Endothelial cell of umbilical vein (primary cell): ENCODE measurements around the gene PLK1. TPM values are rescaled to one million over a fixed set of nuclear protein-coding genes. Genes with fewer than 3 reads are reported as not detected.

Experiments
- BruUV-seq: library from RNA; stranded (reverse); fragments of 400-500 nt; replicated peaks from 2 replicates; lab custom pipeline; 2021; lab: Mats Ljungman, UMichigan
- CTCF ChIA-PET: fragments of 300-600, 350-600 bp; sonication (Branson Sonifier 250); formaldehyde crosslinking; loops from one replicate; lab custom pipeline; 2021; ENCODE audit warnings: antibody characterized with exemption, inconsistent platforms; lab: Charles Lee
- POLR2A ChIA-PET: fragments of 300-600, 350-600 bp; sonication (Branson Sonifier 250); formaldehyde crosslinking; loops from one replicate; lab custom pipeline; 2021; ENCODE audit warnings: antibody characterized with exemption, inconsistent platforms; lab: Charles Lee
- DNase-seq: peaks from one replicate; pipeline ENCODE4 v3.0.0-alpha.2; 2011; ENCODE audit warnings: low read depth, low spot score
- FAIRE-seq: peaks from 2 replicates; lab custom pipeline; 2011; peaks lifted over from hg19 to GRCh38; lab: Jason Lieb, UNC
- H2AFZ ChIP-seq: 2 replicates; pipeline ENCODE4 v1.6.0; 2012; ENCODE audit warnings: low read depth, low read length, control low read depth, inconsistent platforms
- H3K27ac ChIP-seq: 2 replicates; pipeline ENCODE4 v1.5.1; 2011; ENCODE audit warnings: low read depth, mild to moderate bottlenecking, control low read depth, low read length, moderate library complexity; ENCODE audit not compliant: insufficient read depth
- H3K27me3 ChIP-seq, 2 experiments: 2 replicates each; pipeline versions ENCODE4 v1.6.0 to v1.6.1; 2011; ENCODE audit warnings: low read length in 2 of 2, mixed read lengths in 1 of 2; ENCODE audit not compliant: control insufficient read depth in 2 of 2, insufficient read depth in 2 of 2
- H3K36me3 ChIP-seq, 2 experiments: 2 replicates in 1 of 2; 3 replicates in 1 of 2; pipeline ENCODE4 v1.5.1; 2011; ENCODE audit warnings: low read length in 2 of 2, mild to moderate bottlenecking in 1 of 2, moderate library complexity in 1 of 2; ENCODE audit not compliant: control insufficient read depth in 2 of 2, insufficient read depth in 2 of 2; ENCODE audit errors: extremely low read depth in 1 of 2
- H3K4me1 ChIP-seq: 3 replicates; pipeline ENCODE4 v1.5.1; 2011; ENCODE audit warnings: mild to moderate bottlenecking, low read length; ENCODE audit not compliant: control insufficient read depth, insufficient read depth; ENCODE audit errors: extremely low read depth
- H3K4me2 ChIP-seq: 2 replicates; pipeline ENCODE4 v1.6.1; 2011; ENCODE audit warnings: low read length, control low read depth, mixed read lengths; ENCODE audit not compliant: insufficient read depth
- H3K4me3 ChIP-seq, 3 experiments: fragments of 200-600 bp in 1 of 3; sonication (generic), shearing (Covaris generic) in 1 of 3; replicated peaks in 1 of 3; 2 replicates each; pipeline ENCODE4 v1.5.1; 2011 to 2016; ENCODE audit warnings: control low read depth in 3 of 3, low read length in 3 of 3, mild to moderate bottlenecking in 2 of 3, inconsistent platforms in 1 of 3, low read depth in 1 of 3, moderate library complexity in 1 of 3; ENCODE audit not compliant: insufficient read depth in 1 of 3
- H3K79me2 ChIP-seq: 2 replicates; pipeline ENCODE4 v1.6.0; 2012; ENCODE audit warnings: low read length, inconsistent platforms; ENCODE audit not compliant: control insufficient read depth, insufficient read depth
- H3K9ac ChIP-seq: replicated peaks from 2 replicates; pipeline ENCODE3; 2011; ENCODE audit warnings: low read length, control low read depth; ENCODE audit not compliant: insufficient read depth; ENCODE audit errors: extremely low read depth
- H3K9me1 ChIP-seq: replicated peaks from 3 replicates; pipeline ENCODE4 v1.6.0; 2011; ENCODE audit warnings: mild to moderate bottlenecking, low read length; ENCODE audit not compliant: control insufficient read depth, insufficient read depth; ENCODE audit errors: extremely low read depth
- H3K9me3 ChIP-seq: replicated peaks from 2 replicates; pipeline ENCODE4 v1.5.1; 2012; ENCODE audit warnings: low read length, inconsistent platforms; ENCODE audit not compliant: control insufficient read depth, insufficient read depth
- H4K20me1 ChIP-seq: replicated peaks from 2 replicates; pipeline ENCODE3; 2011; ENCODE audit warnings: mild to moderate bottlenecking, low read length; ENCODE audit not compliant: control insufficient read depth, insufficient read depth; ENCODE audit errors: extremely low read depth
- EZH2 ChIP-seq: IDR thresholded peaks from 2 replicates; pipeline ENCODE4 v1.6.1; 2012; ENCODE audit warnings: borderline replicate concordance, low read depth, mild to moderate bottlenecking, moderate library complexity, low read length, inconsistent platforms; ENCODE audit not compliant: severe bottlenecking
- FOS ChIP-seq: IDR thresholded peaks from 2 replicates; pipeline ENCODE4 v1.6.1; 2011; ENCODE audit warnings: mild to moderate bottlenecking, low read length, moderate library complexity, borderline replicate concordance; ENCODE audit not compliant: insufficient read depth
- MYC ChIP-seq: IDR thresholded peaks from one replicate; pipeline ENCODE4 v1.6.1; 2011; ENCODE audit warnings: mild to moderate bottlenecking, low read depth, low read length
- POLR2A ChIP-seq: IDR thresholded peaks from 2 replicates; pipeline ENCODE4 v1.6.1; 2012; ENCODE audit warnings: low read depth, mild to moderate bottlenecking, control low read depth, low read length
- POLR2AphosphoS5 ChIP-seq: IDR thresholded peaks from 2 replicates; pipeline ENCODE4 v1.6.1; 2012; ENCODE audit warnings: low read depth, mild to moderate bottlenecking, control low read depth, low read length, moderate library complexity; ENCODE audit not compliant: insufficient read depth
- dilution Hi-C: fragments of 300-500 bp; cut with MboI; formaldehyde crosslinking; loops from one replicate; pipeline ENCODE4 v1.15.0; 2019; ENCODE audit warnings: low sequenced_read_pairs; ENCODE audit not compliant: extremely low pct_ligation_motif_present
- intact Hi-C: fragments of 100-400 bp; cut with micrococcal nuclease; formaldehyde crosslinking; loops from one replicate; pipeline ENCODE4 v1.10.0; 2022
- polyA plus RNA-seq, 4 experiments: library from polyadenylated mRNA; depleted of rRNA in 3 of 4; stranded (reverse) in 3 of 4; unstranded in 1 of 4; fragments of >200 nt; gene quantifications; 2 replicates each; pipeline versions ENCODE4 v1.2.1 to v1.2.3, GENCODE V29; 2011 to 2012; ENCODE audit warnings: missing spikeins in 1 of 4
- total RNA-seq: library from RNA; stranded (reverse); gene quantifications from 2 replicates; pipeline ENCODE4 v1.2.3, GENCODE V29; 2021
- TF ChIP-seq, protein P1 (sequence below), 2 donors: IDR thresholded peaks; 1 replicate in 1 of 2; 2 replicates in 1 of 2; pipeline ENCODE4 v1.5.1; 2011; ENCODE audit warnings: low read length in 2 of 2, mild to moderate bottlenecking in 2 of 2, moderate library complexity in 2 of 2, control low read depth in 1 of 2, inconsistent platforms in 1 of 2, low read depth in 1 of 2; ENCODE audit not compliant: insufficient read depth in 1 of 2; ENCODE audit errors: extremely low read depth in 1 of 2

Gene PLK1
- total and polyA plus RNA-seq, 2 donors (not counting 3 experiments of a cell fraction or from before 2014, with no cell fraction given) = 94.9 to 109 TPM

- Histone ChIP-seq H3K4me2 (no peak overlapping the region), H3K79me2 (no peaks in the 10 kb centered on the region), H3K4me1 (no peaks in the 10 kb centered on the region), H3K9me1 (no peaks in the 10 kb centered on the region), H4K20me1 (no peaks in the 10 kb centered on the region), H3K36me3 (no peaks in the 10 kb centered on the region), H2AFZ (no peak overlapping the region), H3K4me3 (no peak overlapping the region), H3K27me3 (no peaks in the 10 kb centered on the region), H3K27ac (no peak overlapping the region), H3K9me3 (no peaks in the 10 kb centered on the region), H3K9ac (no peak overlapping the region)
- TF ChIP-seq, protein P1, sequence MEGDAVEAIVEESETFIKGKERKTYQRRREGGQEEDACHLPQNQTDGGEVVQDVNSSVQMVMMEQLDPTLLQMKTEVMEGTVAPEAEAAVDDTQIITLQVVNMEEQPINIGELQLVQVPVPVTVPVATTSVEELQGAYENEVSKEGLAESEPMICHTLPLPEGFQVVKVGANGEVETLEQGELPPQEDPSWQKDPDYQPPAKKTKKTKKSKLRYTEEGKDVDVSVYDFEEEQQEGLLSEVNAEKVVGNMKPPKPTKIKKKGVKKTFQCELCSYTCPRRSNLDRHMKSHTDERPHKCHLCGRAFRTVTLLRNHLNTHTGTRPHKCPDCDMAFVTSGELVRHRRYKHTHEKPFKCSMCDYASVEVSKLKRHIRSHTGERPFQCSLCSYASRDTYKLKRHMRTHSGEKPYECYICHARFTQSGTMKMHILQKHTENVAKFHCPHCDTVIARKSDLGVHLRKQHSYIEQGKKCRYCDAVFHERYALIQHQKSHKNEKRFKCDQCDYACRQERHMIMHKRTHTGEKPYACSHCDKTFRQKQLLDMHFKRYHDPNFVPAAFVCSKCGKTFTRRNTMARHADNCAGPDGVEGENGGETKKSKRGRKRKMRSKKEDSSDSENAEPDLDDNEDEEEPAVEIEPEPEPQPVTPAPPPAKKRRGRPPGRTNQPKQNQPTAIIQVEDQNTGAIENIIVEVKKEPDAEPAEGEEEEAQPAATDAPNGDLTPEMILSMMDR (IDR thresholded peaks at IDR 0.05; ENCODE audit: extremely low read depth in 1 of 2, insufficient read depth in 1 of 2, low read depth in 1 of 2, low read length in 2 of 2) = no peak
- no peak for TF ChIP-seq EZH2
- no peak for TF ChIP-seq FOS
- no peak for TF ChIP-seq MYC
- TF ChIP-seq POLR2AphosphoS5 = no peak
- no peak for TF ChIP-seq POLR2A
- POLR2A ChIA-PET = no interaction called here
- intact Hi-C loops = no loop called here
- dilution Hi-C loops = no loop called here
- FAIRE-seq (no peak), DNase-seq (no peak)
- CTCF ChIA-PET = interaction anchor here (0.7 to 1.2 kb wide), 3 partner anchors 10 to 280 kb away, joined by 3 read pairs; no protein-coding TSS in a partner anchor
- no TSS peak for BruUV-seq
Measured at GRCh38 chr16:23729503-23730424, 51.1 kb downstream of the PLK1 start.
